NCI-H69 (cell line): ENCODE results near the gene BEND5.

Experiments used
- DNase-seq: peaks from one replicate; lab custom pipeline; 2025; lab: John Stamatoyannopoulos, UW

Gene BEND5

DNA sequence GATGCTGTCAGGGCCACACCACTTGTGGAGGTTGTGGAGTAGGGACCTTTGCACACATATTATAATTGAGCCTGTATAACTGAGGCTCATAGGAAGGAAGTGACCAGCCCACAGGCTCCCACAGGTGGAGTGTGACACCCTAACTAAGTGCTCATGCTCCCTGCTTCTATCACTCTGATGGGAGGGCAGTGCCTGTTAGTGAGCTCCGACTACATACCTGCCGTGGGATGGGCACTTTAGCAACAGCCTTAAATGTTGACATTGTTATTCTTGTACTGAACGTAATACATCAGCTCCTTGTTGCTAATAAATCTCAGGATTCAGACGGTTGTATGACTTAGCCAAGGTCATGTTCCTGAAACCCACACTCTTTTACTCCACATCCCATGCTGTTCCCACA, 58.0 kb downstream of the BEND5 start:
- DNase-seq: no peak

GRCh38 chr1:48718116-48718630, 58.5 kb downstream of the BEND5 start:
- DNase-seq: peak; percentile 3

DNA sequence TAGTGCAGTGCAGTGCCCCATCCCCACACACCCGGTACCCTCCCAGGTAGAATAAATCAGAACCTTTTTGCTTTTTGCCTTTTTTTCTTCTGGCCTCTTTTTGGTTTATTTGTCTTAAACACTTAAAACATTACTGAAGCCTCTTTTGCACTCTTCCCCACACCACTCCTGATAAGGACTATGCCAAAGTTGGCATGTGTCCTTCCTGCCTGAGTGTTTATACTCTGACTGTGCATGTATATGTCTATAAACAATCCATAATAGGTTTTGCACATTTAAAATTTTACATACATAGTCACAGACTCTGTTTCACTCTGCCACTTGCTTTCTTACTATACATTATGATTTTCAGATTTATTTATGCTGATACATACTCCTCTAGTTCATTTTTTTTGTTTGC, 59.6 kb downstream of the BEND5 start:
- DNase-seq: no peak

GRCh38 chr1:48715921-48716320, 60.8 kb downstream of the BEND5 start:
- peak; percentile 82 for DNase-seq

DNA sequence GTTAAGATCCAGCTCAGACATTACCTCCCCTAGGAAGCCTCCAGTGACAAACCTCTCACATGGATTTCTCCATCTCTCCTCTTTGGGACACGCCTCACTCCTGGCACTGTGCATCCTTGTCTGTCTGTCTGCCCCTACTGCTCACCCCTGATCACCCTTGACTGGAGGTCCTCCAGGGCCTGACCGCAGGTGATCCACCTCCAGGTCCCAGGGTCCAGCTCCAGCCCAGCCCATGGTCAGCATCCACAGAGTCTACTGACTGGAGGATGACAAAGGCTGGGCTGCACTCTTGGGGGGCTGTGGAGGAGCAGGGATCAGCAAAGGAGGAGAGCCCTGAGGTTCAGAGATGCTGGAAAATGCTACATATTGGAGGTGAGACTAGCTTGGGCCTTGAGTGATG, 65.8 kb downstream of the BEND5 start:
- no peak for DNase-seq

DNA sequence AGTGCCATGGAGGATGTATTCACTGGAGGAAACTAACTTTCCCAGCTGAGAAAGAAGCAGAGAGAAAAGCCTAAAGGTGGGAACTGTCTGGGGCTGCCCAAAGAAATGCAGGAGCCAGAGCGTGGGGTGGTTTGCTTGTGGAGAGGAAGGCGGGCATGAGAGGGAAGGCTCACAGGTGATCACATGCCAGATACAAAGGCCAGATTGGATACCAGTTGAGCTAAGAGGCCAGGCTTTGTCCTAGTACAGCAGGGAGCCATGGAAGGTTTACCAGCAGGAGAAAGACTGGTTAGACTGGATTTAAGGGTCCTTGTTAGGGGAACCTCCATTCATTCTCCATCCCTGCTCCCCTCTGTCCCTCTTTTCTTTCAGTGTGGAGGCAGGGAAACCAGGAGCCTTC, 66.4 kb downstream of the BEND5 start:
- peak; percentile 5 for DNase-seq

DNA sequence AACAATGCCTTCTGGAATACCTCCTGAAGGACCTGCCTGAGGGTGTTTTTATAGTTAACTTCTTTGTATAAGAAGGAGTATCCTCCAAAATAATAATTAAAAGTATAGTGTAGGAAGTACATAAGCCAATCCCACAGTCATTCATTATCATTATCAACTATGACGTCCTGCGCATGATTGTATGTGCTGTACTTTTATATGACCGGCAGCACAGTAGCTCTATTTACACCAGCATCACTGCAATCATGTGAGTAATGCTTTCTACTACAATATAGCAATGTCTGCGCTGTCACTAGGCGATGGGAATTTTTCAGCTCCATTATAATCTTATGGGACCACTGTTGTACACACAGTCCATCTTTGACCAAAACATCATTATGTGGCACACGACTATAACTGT, 72.0 kb downstream of the BEND5 start:
- peak; percentile 59 for DNase-seq

- no peak for DNase-seq
Measured at GRCh38 chr1:48701445-48701844, 75.2 kb downstream of the BEND5 start.

DNA sequence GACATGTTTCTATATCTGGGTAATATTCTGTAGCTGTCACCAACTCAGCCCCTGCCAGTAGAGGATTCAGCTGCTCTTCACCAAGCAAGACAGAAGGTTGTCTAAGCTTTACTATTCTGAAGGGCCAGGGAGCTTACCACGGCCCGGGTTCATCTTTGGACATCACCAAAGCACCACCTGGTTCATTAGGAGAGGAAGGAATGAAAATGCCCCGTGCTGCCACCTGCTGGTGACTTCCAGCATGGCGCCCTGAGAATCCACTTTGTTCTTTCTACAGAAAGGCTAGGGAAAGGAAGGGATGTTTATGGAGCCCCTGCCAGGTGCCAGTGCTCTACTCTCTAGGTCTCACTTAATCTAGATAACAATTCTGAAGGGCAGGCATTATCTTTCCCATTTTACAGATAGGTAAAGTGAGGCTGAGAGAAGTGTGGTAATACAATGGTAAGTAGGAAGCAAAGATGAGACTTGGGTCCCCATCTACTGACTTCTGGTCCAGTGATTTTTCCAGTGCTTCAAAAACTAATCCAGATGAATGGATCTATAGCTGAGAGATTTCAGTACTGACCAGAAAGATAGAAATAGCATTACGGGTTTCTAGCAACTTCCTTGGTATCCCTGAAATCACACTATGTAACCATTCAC, 79.5 kb downstream of the BEND5 start:
- DNase-seq: peak; percentile 69

DNA sequence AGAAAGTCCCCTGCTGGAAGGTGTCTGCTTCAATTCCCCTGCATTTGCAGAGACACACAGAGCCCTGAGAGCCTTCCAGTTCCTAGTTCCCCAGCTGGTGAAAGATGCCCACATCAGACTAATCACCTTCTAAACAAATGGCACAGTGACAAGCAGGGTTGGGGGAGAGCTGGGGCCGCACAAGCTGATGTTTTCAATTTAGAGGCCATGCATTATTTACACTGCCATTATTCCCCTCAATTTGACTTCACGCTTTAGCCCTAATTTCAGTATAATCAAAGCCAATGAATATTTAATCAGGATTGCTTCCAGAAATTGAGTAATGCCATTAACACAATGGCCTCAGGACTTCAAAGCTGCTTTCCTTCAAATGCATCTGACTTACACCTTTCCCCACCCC, 81.5 kb downstream of the BEND5 start:
- DNase-seq: peak; percentile 95

GRCh38 chr1:48693674-48694320, 82.9 kb downstream of the BEND5 start:
- DNase-seq: peak; percentile 63

GRCh38 chr1:48693180-48693579, 83.5 kb downstream of the BEND5 start:
- DNase-seq: peak; percentile 56

- DNase-seq: no peak
Measured at GRCh38 chr1:48692235-48692634, 84.5 kb downstream of the BEND5 start.

DNA sequence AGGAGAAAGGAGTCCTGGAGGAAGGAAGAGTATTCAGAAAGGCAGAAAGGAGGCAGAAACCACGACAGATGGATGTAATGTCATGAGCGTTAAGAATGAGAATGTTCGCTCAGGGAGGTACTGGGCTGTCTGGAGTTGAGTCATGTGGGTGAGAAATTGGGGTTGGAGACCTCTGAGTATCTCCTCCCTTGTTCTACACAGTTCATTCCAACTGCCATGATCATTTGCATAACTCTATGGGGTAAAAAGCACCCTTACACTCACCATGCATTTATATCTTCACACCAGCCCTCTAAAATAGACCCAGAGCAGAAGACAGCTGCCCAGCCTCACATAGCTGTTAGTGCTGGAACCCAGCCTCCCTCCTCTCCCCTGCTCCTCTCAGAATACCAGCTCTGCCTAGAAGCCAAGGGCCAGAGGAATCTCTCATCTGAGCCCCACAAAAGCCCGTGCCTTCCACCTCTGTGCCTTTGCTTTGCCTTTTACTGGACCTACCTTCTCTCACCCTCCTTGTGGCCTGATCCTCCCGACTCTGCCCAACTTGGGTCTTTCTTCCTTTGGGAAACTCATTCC, 85.2 kb downstream of the BEND5 start:
- DNase-seq: peak; percentile 34

- DNase-seq: peak; percentile 45
Measured at GRCh38 chr1:48688102-48688760, 88.5 kb downstream of the BEND5 start.

DNA sequence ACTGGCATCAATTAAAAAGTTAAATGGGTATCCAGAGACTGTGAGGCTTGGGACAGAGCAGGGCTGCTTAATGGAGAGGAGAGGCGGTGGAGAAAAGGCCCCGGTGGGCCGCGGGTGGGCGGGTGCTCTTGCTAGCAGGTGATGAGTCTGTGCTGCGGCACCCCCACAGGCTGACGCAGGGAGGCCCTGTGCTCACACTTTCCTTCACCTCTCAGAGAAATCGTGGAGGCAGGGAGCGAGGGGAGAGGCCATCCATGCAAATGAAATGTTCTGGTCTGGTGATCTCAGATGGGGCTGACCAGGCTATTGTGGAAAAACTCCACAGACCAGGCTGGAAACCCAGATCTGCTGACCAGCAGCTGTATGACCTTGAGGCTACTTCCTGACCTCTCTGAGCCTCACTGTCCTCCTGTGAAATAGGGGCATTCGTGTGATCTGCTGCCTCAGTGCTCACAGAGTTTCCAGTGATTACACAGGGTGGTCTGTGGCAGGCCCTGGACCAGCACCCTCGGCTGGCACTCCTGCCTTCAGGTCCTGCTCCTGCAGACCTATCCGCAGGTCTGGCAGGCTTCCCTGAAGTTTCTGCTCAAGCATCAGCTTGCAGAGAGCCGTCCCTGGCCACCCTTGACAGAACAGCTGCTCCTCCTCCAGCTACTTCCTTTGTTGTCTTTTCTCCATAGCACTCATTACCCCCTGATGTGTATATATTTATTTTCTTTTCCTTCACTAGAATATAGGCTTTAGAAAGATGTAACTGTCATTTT, 89.2 kb downstream of the BEND5 start:
- peak; percentile 67 for DNase-seq

GRCh38 chr1:48686159-48686558, 90.5 kb downstream of the BEND5 start:
- DNase-seq: no peak

GRCh38 chr1:48684381-48684780, 92.3 kb downstream of the BEND5 start:
- DNase-seq: no peak

- DNase-seq: peak; percentile 24
Measured at GRCh38 chr1:48683839-48684238, 92.9 kb downstream of the BEND5 start.

- no peak for DNase-seq
Measured at GRCh38 chr1:48681476-48682305, 95.0 kb downstream of the BEND5 start.

GRCh38 chr1:48680411-48681035, 96.2 kb downstream of the BEND5 start:
- DNase-seq: peak; percentile 23
